IMR-90 (cell line): ENCODE measurements around the gene COA6. TPM values are rescaled to one million over a fixed set of nuclear protein-coding genes. Genes with fewer than 3 reads are reported as not detected.

Experiments
- ATAC-seq: fragments of 200-7000 bp; cut with Tn5 transposase; 2 replicates; pipeline ENCODE4 v1.9.1; 2020; ENCODE audit warnings: low read depth, mild to moderate bottlenecking, moderate library complexity
- BruUV-seq: library from RNA; stranded (reverse); fragments of 400-500 nt; replicated peaks from 2 replicates; lab custom pipeline; 2021; lab: Mats Ljungman, UMichigan
- CTCF ChIA-PET: fragments of 300-600 bp; formaldehyde crosslinking; extraction: SDS; loops from one replicate; lab custom pipeline; 2021; ENCODE audit warnings: antibody characterized with exemption; lab: Yijun Ruan, JAX
- POLR2A ChIA-PET: fragments of 300-600 bp; sonication (Branson Sonifier 250); formaldehyde crosslinking; loops from one replicate; lab custom pipeline; 2022; ENCODE audit warnings: antibody characterized with exemption; ENCODE audit not compliant: unreplicated experiment; lab: Charles Lee
- DNase-seq: peaks from one replicate; pipeline ENCODE4 v3.0.0; 2013
- H2AFZ ChIP-seq: replicated peaks from 2 replicates; pipeline ENCODE3; 2013; ENCODE audit warnings: low read length, mild to moderate bottlenecking; ENCODE audit not compliant: poor library complexity
- H2AK5ac ChIP-seq: 2 replicates; pipeline ENCODE4 v1.6.1; 2013; ENCODE audit warnings: low read depth, low read length, inconsistent platforms
- H2AK9ac ChIP-seq: replicated peaks from 2 replicates; pipeline ENCODE3; 2013; ENCODE audit warnings: mild to moderate bottlenecking, low read depth, low read length, moderate library complexity; ENCODE audit not compliant: poor library complexity
- H2BK120ac ChIP-seq: 2 replicates; pipeline ENCODE4 v1.6.1; 2013; ENCODE audit warnings: low read depth, low read length, inconsistent platforms
- H2BK15ac ChIP-seq: 3 replicates; pipeline ENCODE4 v1.6.1; 2013; ENCODE audit warnings: low read depth, low read length, inconsistent platforms
- H2BK20ac ChIP-seq: 2 replicates; pipeline ENCODE4 v1.6.1; 2013; ENCODE audit warnings: low read depth, mild to moderate bottlenecking, inconsistent platforms, low read length, moderate library complexity
- H2BK5ac ChIP-seq: 2 replicates; pipeline ENCODE4 v1.6.1; 2013; ENCODE audit warnings: mild to moderate bottlenecking, low read depth, low read length, inconsistent platforms; ENCODE audit not compliant: poor library complexity, severe bottlenecking
- H3K14ac ChIP-seq: replicated peaks from 2 replicates; pipeline ENCODE4 v1.6.1; 2013; ENCODE audit warnings: low read depth, low read length, inconsistent platforms
- H3K18ac ChIP-seq: 2 replicates; pipeline ENCODE4 v1.6.1; 2013; ENCODE audit warnings: low read depth, low read length, control low read depth
- H3K23ac ChIP-seq: 2 replicates; pipeline ENCODE4 v1.6.1; 2013; ENCODE audit warnings: low read depth, low read length, inconsistent platforms
- H3K27ac ChIP-seq: 2 replicates; pipeline ENCODE4 v1.5.1; 2013; ENCODE audit warnings: mild to moderate bottlenecking, control low read depth, low read length; ENCODE audit not compliant: insufficient read depth
- H3K27me3 ChIP-seq: 2 replicates; pipeline ENCODE4 v1.6.1; 2013; ENCODE audit warnings: low read length; ENCODE audit not compliant: control insufficient read depth, insufficient read depth
- H3K36me3 ChIP-seq: 2 replicates; pipeline ENCODE4 v1.6.1; 2013; ENCODE audit warnings: low read length, mixed read lengths; ENCODE audit not compliant: control insufficient read depth, insufficient read depth
- H3K4ac ChIP-seq: 2 replicates; pipeline ENCODE4 v1.6.1; 2013; ENCODE audit warnings: low read depth, low read length, inconsistent platforms
- H3K4me1 ChIP-seq: 2 replicates; pipeline ENCODE4 v1.6.1; 2013; ENCODE audit warnings: low read length, mixed read lengths; ENCODE audit not compliant: control insufficient read depth, insufficient read depth
- H3K4me2 ChIP-seq: 2 replicates; pipeline ENCODE4 v1.6.1; 2013; ENCODE audit warnings: low read depth, mild to moderate bottlenecking, control low read depth, low read length, moderate library complexity
- H3K4me3 ChIP-seq: 2 replicates; pipeline ENCODE4 v1.5.1; 2013; ENCODE audit warnings: low read depth, mild to moderate bottlenecking, control low read depth, low read length, moderate library complexity; ENCODE audit not compliant: insufficient read depth
- H3K56ac ChIP-seq: 2 replicates; pipeline ENCODE4 v1.6.1; 2013; ENCODE audit warnings: low read length, inconsistent platforms; ENCODE audit not compliant: insufficient read depth; ENCODE audit errors: extremely low read depth
- H3K79me1 ChIP-seq, 2 experiments: 2 replicates each; pipeline ENCODE4 v1.6.1; 2013; ENCODE audit warnings: low read length in 2 of 2, inconsistent platforms in 1 of 2, low read depth in 1 of 2
- H3K9ac ChIP-seq: 2 replicates; pipeline ENCODE4 v1.6.1; 2013; ENCODE audit warnings: low read depth, low read length, control low read depth
- H3K9me1 ChIP-seq: 2 replicates; pipeline ENCODE4 v1.6.1; 2013; ENCODE audit warnings: low read length, inconsistent platforms; ENCODE audit not compliant: insufficient read depth
- H3K9me3 ChIP-seq: 2 replicates; pipeline ENCODE4 v1.6.1; 2013; ENCODE audit warnings: low read length; ENCODE audit not compliant: control insufficient read depth, insufficient read depth
- H4K20me1 ChIP-seq: 2 replicates; pipeline ENCODE4 v1.6.1; 2013; ENCODE audit warnings: low read length, inconsistent platforms; ENCODE audit not compliant: insufficient read depth
- H4K5ac ChIP-seq: 2 replicates; pipeline ENCODE4 v1.6.1; 2013; ENCODE audit warnings: mild to moderate bottlenecking, low read depth, low read length, control low read depth
- H4K8ac ChIP-seq, 2 experiments: 2 replicates each; pipeline ENCODE4 v1.6.1; 2013; ENCODE audit warnings: low read depth in 2 of 2, low read length in 2 of 2, control low read depth in 1 of 2, inconsistent platforms in 1 of 2
- H4K91ac ChIP-seq: 2 replicates; pipeline ENCODE4 v1.6.1; 2013; ENCODE audit warnings: low read depth, low read length, inconsistent platforms; ENCODE audit not compliant: insufficient read depth
- BHLHE40 ChIP-seq: fragments of 150-350 bp; IDR thresholded peaks from 2 replicates; pipeline ENCODE4 v1.6.1; 2016; ENCODE audit warnings: mild to moderate bottlenecking, low read depth, low read length
- CHD1 ChIP-seq: IDR thresholded peaks from 2 replicates; pipeline ENCODE4 v1.6.1; 2012; ENCODE audit warnings: low read depth, low read length, improper control_type of control experiment
- FOS ChIP-seq: fragments of 150-350 bp; IDR thresholded peaks from 2 replicates; pipeline ENCODE4 v1.6.1; 2016; ENCODE audit warnings: low read depth, low read length
- MAFK ChIP-seq: IDR thresholded peaks from 2 replicates; pipeline ENCODE4 v1.6.1; 2012; ENCODE audit warnings: low read depth, low read length, improper control_type of control experiment
- MAZ ChIP-seq: IDR thresholded peaks from 2 replicates; pipeline ENCODE4 v1.6.1; 2012; ENCODE audit warnings: low read depth, mild to moderate bottlenecking, low read length, improper control_type of control experiment, moderate library complexity, borderline replicate concordance
- MXI1 ChIP-seq: IDR thresholded peaks from 2 replicates; pipeline ENCODE4 v1.6.1; 2012; ENCODE audit warnings: low read depth, mild to moderate bottlenecking, low read length, moderate library complexity, borderline replicate concordance
- NFE2L2 ChIP-seq: fragments of 150-350 bp; IDR thresholded peaks from 2 replicates; pipeline ENCODE4 v1.6.1; 2016; ENCODE audit warnings: low read depth, mild to moderate bottlenecking, low read length
- POLR2A ChIP-seq: IDR thresholded peaks from 2 replicates; pipeline ENCODE4 v1.6.1; 2012; ENCODE audit warnings: mild to moderate bottlenecking, low read depth, low read length
- RAD21 ChIP-seq: IDR thresholded peaks from 2 replicates; pipeline ENCODE4 v1.6.1; 2012; ENCODE audit warnings: low read length, improper control_type of control experiment
- RCOR1 ChIP-seq: IDR thresholded peaks from 2 replicates; pipeline ENCODE4 v1.6.1; 2012; ENCODE audit warnings: mild to moderate bottlenecking, low read length, improper control_type of control experiment; ENCODE audit not compliant: insufficient replicate concordance
- RFX5 ChIP-seq: IDR thresholded peaks from 2 replicates; pipeline ENCODE4 v1.8.0; 2012; ENCODE audit warnings: low read depth, mild to moderate bottlenecking, low read length, moderate library complexity
- SMC3 ChIP-seq: fragments of 150-350 bp; IDR thresholded peaks from 2 replicates; pipeline ENCODE4 v1.6.1; 2016; ENCODE audit warnings: low read depth, mild to moderate bottlenecking, antibody characterized with exemption, low read length, moderate library complexity
- WGBS, 2 experiments: methylation state at CpG; one replicate each; pipeline versions ENCODE4 v1.1.5 to v1.1.7; 2013; ENCODE audit warnings: missing lambda C conversion rate in 2 of 2; ENCODE audit not compliant: insufficient read length in 1 of 2; ENCODE audit errors: extremely low coverage in 2 of 2; 5-methylcytosine and 5-hydroxymethylcytosine counted together
- dilution Hi-C: fragments of 300-500 bp; cut with HindIII; formaldehyde crosslinking; loops from one replicate; pipeline ENCODE4 v1.14.3; 2018; ENCODE audit warnings: low sequenced_read_pairs; ENCODE audit not compliant: unreplicated experiment
- in situ Hi-C: fragments of 300-500 bp; cut with MboI; formaldehyde crosslinking; loops from 3 replicates; pipeline ENCODE4 v1.14.3; 2019; ENCODE audit warnings: low sequenced_read_pairs, inconsistent platforms, mixed read lengths
- intact Hi-C: fragments of 100-400 bp; cut with micrococcal nuclease; formaldehyde crosslinking; loops from 2 replicates; pipeline ENCODE4 v1.10.0; 2022
- polyA plus RNA-seq, 3 experiments: library from polyadenylated mRNA; depleted of rRNA; stranded (reverse); fragments of >200 nt; gene quantifications; 2 replicates each; pipeline ENCODE4 v1.2.3, GENCODE V29; 2012; ENCODE audit warnings: low replicate concordance in 1 of 3
- total RNA-seq: library from RNA; depleted of rRNA; stranded (reverse); fragments of >200 nt; gene quantifications from 2 replicates; pipeline ENCODE4 v1.2.3, GENCODE V29; 2012
- TF ChIP-seq, protein P1 (sequence below): fragments of 150-350 bp; IDR thresholded peaks from 2 replicates; pipeline ENCODE4 v1.6.1; 2017; ENCODE audit warnings: mild to moderate bottlenecking, antibody characterized with exemption, low read length, low read depth
- TF ChIP-seq, protein P2 (sequence below): fragments of 150-350 bp; IDR thresholded peaks from 2 replicates; pipeline ENCODE4 v1.6.1; 2016; ENCODE audit warnings: low read depth, mild to moderate bottlenecking, low read length, moderate library complexity, borderline replicate concordance

The COA6 gene
- total and polyA plus RNA-seq, 2 of the 4 experiments (the other 2 are of a cell fraction): 6.8 to 14.3 TPM

DNA sequence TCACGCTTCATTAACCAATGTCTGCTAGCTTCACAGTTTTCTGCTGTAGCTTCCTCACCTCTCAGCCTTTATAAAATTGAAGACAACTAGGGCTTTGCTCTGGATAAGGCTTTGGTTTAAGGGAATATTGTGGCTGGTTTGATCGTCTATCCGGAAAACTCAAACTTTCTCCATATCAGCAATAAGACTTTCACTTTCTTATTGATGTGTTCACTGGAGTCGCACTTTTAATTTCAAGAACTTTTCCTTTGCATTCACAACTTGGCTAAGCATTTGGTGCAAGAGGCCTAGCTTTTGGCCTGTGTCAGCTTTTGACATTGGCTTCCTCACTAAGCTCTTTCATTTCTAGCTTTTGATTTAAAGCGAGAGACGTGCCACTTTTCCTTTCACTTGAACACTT lies 12.9 kb downstream of the COA6 start:
- H3K56ac ChIP-seq: no peak overlapping the region
- dilution Hi-C loops (no loop called here), in situ Hi-C loops (no loop called here)

More for the DNA sequence above, 12.9 kb downstream of the COA6 start:
- CTCF ChIA-PET: interaction anchor here (0.6 kb wide), 1 partner anchor 1706 kb away, joined by 4 read pairs; no protein-coding TSS in a partner anchor
- no peak for ATAC-seq
- WGBS, 2 experiments: 100% methylated on average over 1 of the region's 6 CpGs; no CpG with 5 or more reads in 1 of the 2 experiments
- Histone ChIP-seq H3K27me3 (no peaks in the 10 kb centered on the region), H3K18ac (no peak overlapping the region), H3K9ac (no peak overlapping the region), H2AK5ac (no peak overlapping the region), H3K14ac (no peak overlapping the region), H4K91ac (no peak overlapping the region), H3K23ac (no peak overlapping the region), H2BK15ac (no peak overlapping the region), H2BK5ac (no peak overlapping the region), H2AK9ac (no peak overlapping the region), H4K5ac (no peak overlapping the region), H4K20me1 (no peaks in the 10 kb centered on the region), H3K4me1 (no peaks in the 10 kb centered on the region), H2BK20ac (no peak overlapping the region), H3K4ac (no peak overlapping the region), H3K4me3 (no peak overlapping the region), H3K27ac (no peak overlapping the region), H4K8ac (no peak overlapping the region), H3K9me1 (no peaks in the 10 kb centered on the region), H3K4me2 (no peak overlapping the region), H3K36me3 (peaks cover 6% of the 10 kb centered on the region; the same call in 1 of the 2 replicates), H3K79me1 (peaks cover 0 to 2% of the 10 kb centered on the region in 2 experiments; a peak in 1 of 4 replicates), H2AFZ (no peak overlapping the region), H2BK120ac (no peak overlapping the region), H3K9me3 (no peaks in the 10 kb centered on the region)
- TF ChIP-seq MAZ (no peak), SMC3 (no peak), BHLHE40 (no peak), CHD1 (no peak), MAFK (no peak), NFE2L2 (no peak), RFX5 (no peak), POLR2A (no peak), MXI1 (no peak), FOS (no peak), RAD21 (no peak), RCOR1 (no peak)
- TF ChIP-seq, protein P1, sequence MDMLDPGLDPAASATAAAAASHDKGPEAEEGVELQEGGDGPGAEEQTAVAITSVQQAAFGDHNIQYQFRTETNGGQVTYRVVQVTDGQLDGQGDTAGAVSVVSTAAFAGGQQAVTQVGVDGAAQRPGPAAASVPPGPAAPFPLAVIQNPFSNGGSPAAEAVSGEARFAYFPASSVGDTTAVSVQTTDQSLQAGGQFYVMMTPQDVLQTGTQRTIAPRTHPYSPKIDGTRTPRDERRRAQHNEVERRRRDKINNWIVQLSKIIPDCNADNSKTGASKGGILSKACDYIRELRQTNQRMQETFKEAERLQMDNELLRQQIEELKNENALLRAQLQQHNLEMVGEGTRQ: no peak
- TF ChIP-seq, protein P2, sequence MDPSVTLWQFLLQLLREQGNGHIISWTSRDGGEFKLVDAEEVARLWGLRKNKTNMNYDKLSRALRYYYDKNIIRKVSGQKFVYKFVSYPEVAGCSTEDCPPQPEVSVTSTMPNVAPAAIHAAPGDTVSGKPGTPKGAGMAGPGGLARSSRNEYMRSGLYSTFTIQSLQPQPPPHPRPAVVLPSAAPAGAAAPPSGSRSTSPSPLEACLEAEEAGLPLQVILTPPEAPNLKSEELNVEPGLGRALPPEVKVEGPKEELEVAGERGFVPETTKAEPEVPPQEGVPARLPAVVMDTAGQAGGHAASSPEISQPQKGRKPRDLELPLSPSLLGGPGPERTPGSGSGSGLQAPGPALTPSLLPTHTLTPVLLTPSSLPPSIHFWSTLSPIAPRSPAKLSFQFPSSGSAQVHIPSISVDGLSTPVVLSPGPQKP: no peak
- no TSS peak for BruUV-seq
- DNase-seq: no peak
- POLR2A ChIA-PET: no interaction called here
- intact Hi-C loops: no loop called here
